IMR-90 (cell line): ENCODE data around the gene MAML2. TPM values are rescaled to one million over a fixed set of nuclear protein-coding genes. Genes with fewer than 3 reads are reported as not detected.

ENCODE experiments used
- ATAC-seq: fragments of 200-7000 bp; cut with Tn5 transposase; 2 replicates; pipeline ENCODE4 v1.9.1; 2020; ENCODE audit warnings: low read depth, mild to moderate bottlenecking, moderate library complexity
- BruUV-seq: library from RNA; stranded (reverse); fragments of 400-500 nt; replicated peaks from 2 replicates; lab custom pipeline; 2021; lab: Mats Ljungman, UMichigan
- CTCF ChIA-PET: fragments of 300-600 bp; formaldehyde crosslinking; extraction: SDS; loops from one replicate; lab custom pipeline; 2021; ENCODE audit warnings: antibody characterized with exemption; lab: Yijun Ruan, JAX
- POLR2A ChIA-PET: fragments of 300-600 bp; sonication (Branson Sonifier 250); formaldehyde crosslinking; loops from one replicate; lab custom pipeline; 2022; ENCODE audit warnings: antibody characterized with exemption; ENCODE audit not compliant: unreplicated experiment; lab: Charles Lee
- DNase-seq: peaks from one replicate; pipeline ENCODE4 v3.0.0; 2013
- H2AFZ ChIP-seq: replicated peaks from 2 replicates; pipeline ENCODE3; 2013; ENCODE audit warnings: low read length, mild to moderate bottlenecking; ENCODE audit not compliant: poor library complexity
- H2AK5ac ChIP-seq: 2 replicates; pipeline ENCODE4 v1.6.1; 2013; ENCODE audit warnings: low read depth, low read length, inconsistent platforms
- H2AK9ac ChIP-seq: replicated peaks from 2 replicates; pipeline ENCODE3; 2013; ENCODE audit warnings: mild to moderate bottlenecking, low read depth, low read length, moderate library complexity; ENCODE audit not compliant: poor library complexity
- H2BK120ac ChIP-seq: 2 replicates; pipeline ENCODE4 v1.6.1; 2013; ENCODE audit warnings: low read depth, low read length, inconsistent platforms
- H2BK15ac ChIP-seq: 3 replicates; pipeline ENCODE4 v1.6.1; 2013; ENCODE audit warnings: low read depth, low read length, inconsistent platforms
- H2BK20ac ChIP-seq: 2 replicates; pipeline ENCODE4 v1.6.1; 2013; ENCODE audit warnings: low read depth, mild to moderate bottlenecking, inconsistent platforms, low read length, moderate library complexity
- H2BK5ac ChIP-seq: 2 replicates; pipeline ENCODE4 v1.6.1; 2013; ENCODE audit warnings: mild to moderate bottlenecking, low read depth, low read length, inconsistent platforms; ENCODE audit not compliant: poor library complexity, severe bottlenecking
- H3K14ac ChIP-seq: replicated peaks from 2 replicates; pipeline ENCODE4 v1.6.1; 2013; ENCODE audit warnings: low read depth, low read length, inconsistent platforms
- H3K18ac ChIP-seq: 2 replicates; pipeline ENCODE4 v1.6.1; 2013; ENCODE audit warnings: low read depth, low read length, control low read depth
- H3K23ac ChIP-seq: 2 replicates; pipeline ENCODE4 v1.6.1; 2013; ENCODE audit warnings: low read depth, low read length, inconsistent platforms
- H3K27ac ChIP-seq: 2 replicates; pipeline ENCODE4 v1.5.1; 2013; ENCODE audit warnings: mild to moderate bottlenecking, control low read depth, low read length; ENCODE audit not compliant: insufficient read depth
- H3K27me3 ChIP-seq: 2 replicates; pipeline ENCODE4 v1.6.1; 2013; ENCODE audit warnings: low read length; ENCODE audit not compliant: control insufficient read depth, insufficient read depth
- H3K36me3 ChIP-seq: 2 replicates; pipeline ENCODE4 v1.6.1; 2013; ENCODE audit warnings: low read length, mixed read lengths; ENCODE audit not compliant: control insufficient read depth, insufficient read depth
- H3K4ac ChIP-seq: 2 replicates; pipeline ENCODE4 v1.6.1; 2013; ENCODE audit warnings: low read depth, low read length, inconsistent platforms
- H3K4me1 ChIP-seq: 2 replicates; pipeline ENCODE4 v1.6.1; 2013; ENCODE audit warnings: low read length, mixed read lengths; ENCODE audit not compliant: control insufficient read depth, insufficient read depth
- H3K4me2 ChIP-seq: 2 replicates; pipeline ENCODE4 v1.6.1; 2013; ENCODE audit warnings: low read depth, mild to moderate bottlenecking, control low read depth, low read length, moderate library complexity
- H3K4me3 ChIP-seq: 2 replicates; pipeline ENCODE4 v1.5.1; 2013; ENCODE audit warnings: low read depth, mild to moderate bottlenecking, control low read depth, low read length, moderate library complexity; ENCODE audit not compliant: insufficient read depth
- H3K56ac ChIP-seq: 2 replicates; pipeline ENCODE4 v1.6.1; 2013; ENCODE audit warnings: low read length, inconsistent platforms; ENCODE audit not compliant: insufficient read depth; ENCODE audit errors: extremely low read depth
- H3K79me1 ChIP-seq, 2 experiments: 2 replicates each; pipeline ENCODE4 v1.6.1; 2013; ENCODE audit warnings: low read length in 2 of 2, inconsistent platforms in 1 of 2, low read depth in 1 of 2
- H3K9ac ChIP-seq: 2 replicates; pipeline ENCODE4 v1.6.1; 2013; ENCODE audit warnings: low read depth, low read length, control low read depth
- H3K9me1 ChIP-seq: 2 replicates; pipeline ENCODE4 v1.6.1; 2013; ENCODE audit warnings: low read length, inconsistent platforms; ENCODE audit not compliant: insufficient read depth
- H3K9me3 ChIP-seq: 2 replicates; pipeline ENCODE4 v1.6.1; 2013; ENCODE audit warnings: low read length; ENCODE audit not compliant: control insufficient read depth, insufficient read depth
- H4K20me1 ChIP-seq: 2 replicates; pipeline ENCODE4 v1.6.1; 2013; ENCODE audit warnings: low read length, inconsistent platforms; ENCODE audit not compliant: insufficient read depth
- H4K5ac ChIP-seq: 2 replicates; pipeline ENCODE4 v1.6.1; 2013; ENCODE audit warnings: mild to moderate bottlenecking, low read depth, low read length, control low read depth
- H4K8ac ChIP-seq, 2 experiments: 2 replicates each; pipeline ENCODE4 v1.6.1; 2013; ENCODE audit warnings: low read depth in 2 of 2, low read length in 2 of 2, control low read depth in 1 of 2, inconsistent platforms in 1 of 2
- H4K91ac ChIP-seq: 2 replicates; pipeline ENCODE4 v1.6.1; 2013; ENCODE audit warnings: low read depth, low read length, inconsistent platforms; ENCODE audit not compliant: insufficient read depth
- BHLHE40 ChIP-seq: fragments of 150-350 bp; IDR thresholded peaks from 2 replicates; pipeline ENCODE4 v1.6.1; 2016; ENCODE audit warnings: mild to moderate bottlenecking, low read depth, low read length
- CTCF ChIP-seq: conservative IDR thresholded peaks from 2 replicates; pipeline ENCODE4 v1.5.1; 2012; ENCODE audit warnings: mild to moderate bottlenecking, low read depth, low read length, improper control_type of control experiment
- NFE2L2 ChIP-seq: fragments of 150-350 bp; IDR thresholded peaks from 2 replicates; pipeline ENCODE4 v1.6.1; 2016; ENCODE audit warnings: low read depth, mild to moderate bottlenecking, low read length
- RAD21 ChIP-seq: IDR thresholded peaks from 2 replicates; pipeline ENCODE4 v1.6.1; 2012; ENCODE audit warnings: low read length, improper control_type of control experiment
- RCOR1 ChIP-seq: IDR thresholded peaks from 2 replicates; pipeline ENCODE4 v1.6.1; 2012; ENCODE audit warnings: mild to moderate bottlenecking, low read length, improper control_type of control experiment; ENCODE audit not compliant: insufficient replicate concordance
- SMC3 ChIP-seq: fragments of 150-350 bp; IDR thresholded peaks from 2 replicates; pipeline ENCODE4 v1.6.1; 2016; ENCODE audit warnings: low read depth, mild to moderate bottlenecking, antibody characterized with exemption, low read length, moderate library complexity
- USF2 ChIP-seq: fragments of 150-350 bp; IDR thresholded peaks from 2 replicates; pipeline ENCODE4 v1.6.1; 2017; ENCODE audit warnings: mild to moderate bottlenecking, antibody characterized with exemption, low read length, low read depth
- WGBS, 2 experiments: methylation state at CpG; one replicate each; pipeline versions ENCODE4 v1.1.5 to v1.1.7; 2013; ENCODE audit warnings: missing lambda C conversion rate in 2 of 2; ENCODE audit not compliant: insufficient read length in 1 of 2; ENCODE audit errors: extremely low coverage in 2 of 2; 5-methylcytosine and 5-hydroxymethylcytosine counted together
- dilution Hi-C: fragments of 300-500 bp; cut with HindIII; formaldehyde crosslinking; loops from one replicate; pipeline ENCODE4 v1.14.3; 2018; ENCODE audit warnings: low sequenced_read_pairs; ENCODE audit not compliant: unreplicated experiment
- in situ Hi-C: fragments of 300-500 bp; cut with MboI; formaldehyde crosslinking; loops from 3 replicates; pipeline ENCODE4 v1.14.3; 2019; ENCODE audit warnings: low sequenced_read_pairs, inconsistent platforms, mixed read lengths
- intact Hi-C: fragments of 100-400 bp; cut with micrococcal nuclease; formaldehyde crosslinking; loops from 2 replicates; pipeline ENCODE4 v1.10.0; 2022
- polyA plus RNA-seq, 3 experiments: library from polyadenylated mRNA; depleted of rRNA; stranded (reverse); fragments of >200 nt; gene quantifications; 2 replicates each; pipeline ENCODE4 v1.2.3, GENCODE V29; 2012; ENCODE audit warnings: low replicate concordance in 1 of 3
- total RNA-seq: library from RNA; depleted of rRNA; stranded (reverse); fragments of >200 nt; gene quantifications from 2 replicates; pipeline ENCODE4 v1.2.3, GENCODE V29; 2012

Gene MAML2
- total and polyA plus RNA-seq, 2 of the 4 experiments (the other 2 are of a cell fraction), result 15.0 to 19.5 TPM

- no peak overlapping the region for H2AK5ac ChIP-seq
- no peak overlapping the region for H4K5ac ChIP-seq
- DNase-seq, result no peak
- no peak overlapping the region for H2AK9ac ChIP-seq
- H2BK20ac ChIP-seq, result no peak overlapping the region
- no peak overlapping the region for H3K4ac ChIP-seq
- H2AFZ ChIP-seq, result no peak overlapping the region
- no peak overlapping the region for H4K8ac ChIP-seq
- TF ChIP-seq BHLHE40 (no peak), USF2 (no peak), CTCF (no peak), RCOR1 (no peak), NFE2L2 (no peak), RAD21 (no peak), SMC3 (no peak)
- peaks cover 5% of the 10 kb centered on the region; the same call in 1 of the 2 replicates for H3K36me3 ChIP-seq
- no TSS peak for BruUV-seq
- dilution Hi-C loops (no loop called here), intact Hi-C loops (no loop called here), in situ Hi-C loops (no loop called here)
- WGBS, 2 experiments, result no CpG with 5 or more reads among the region's 1 CpG
- H2BK15ac ChIP-seq, result no peak overlapping the region
- H4K91ac ChIP-seq, result no peak overlapping the region
- no peak overlapping the region for H3K4me2 ChIP-seq
- no peak for ATAC-seq
- peaks cover 17% of the 10 kb centered on the region for H3K4me1 ChIP-seq
- no peak overlapping the region for H3K18ac ChIP-seq
- H4K20me1 ChIP-seq, result no peaks in the 10 kb centered on the region; the same call in 1 of the 2 replicates
- no peak overlapping the region for H2BK120ac ChIP-seq
- H3K27ac ChIP-seq, result no peak overlapping the region
- H3K27me3 ChIP-seq, result no peaks in the 10 kb centered on the region
- peaks cover 37 to 69% of the 10 kb centered on the region in 2 experiments for H3K79me1 ChIP-seq
- no peak overlapping the region for H3K14ac ChIP-seq
- H2BK5ac ChIP-seq, result no peak overlapping the region
- no peak overlapping the region for H3K9ac ChIP-seq
- no peak overlapping the region for H3K56ac ChIP-seq
- ChIA-PET CTCF (no interaction called here), POLR2A (no interaction called here)
- H3K23ac ChIP-seq, result no peak overlapping the region
- H3K4me3 ChIP-seq, result no peak overlapping the region
- H3K9me1 ChIP-seq, result peaks cover 3% of the 10 kb centered on the region
- H3K9me3 ChIP-seq, result no peaks in the 10 kb centered on the region
These were observed 75.9 kb downstream of the MAML2 start for GRCh38 chr11:96267001-96267495.
